Peyer's patch (tissue), 4 donors: ENCODE measurements around the gene UMODL1. TPM values are rescaled to one million over a fixed set of nuclear protein-coding genes. Genes with fewer than 3 reads are reported as not detected.

ENCODE experiments used
- DNase-seq, 3 donors: peaks; one replicate each; pipeline ENCODE4 v3.0.0-alpha.2; 2017 to 2019
- H3K27ac ChIP-seq, 4 donors: fragments of 200-600 bp; sonication (generic); one replicate each; pipeline ENCODE4 v1.5.1; 2016 to 2019
- H3K27me3 ChIP-seq, 2 donors: fragments of 200-600 bp; sonication (generic); one replicate each; pipeline ENCODE4 v1.5.1; 2019
- H3K36me3 ChIP-seq, 3 donors: fragments of 200-600 bp; sonication (generic); one replicate each; pipeline ENCODE4 v1.5.1; 2016 to 2019
- H3K4me1 ChIP-seq, 4 donors: fragments of 200-600 bp; sonication (generic); one replicate each; pipeline ENCODE4 v1.5.1; 2016 to 2019
- H3K4me3 ChIP-seq, 4 donors: fragments of 200-600 bp; sonication (generic); 1 replicate in 3 of 4; 2 replicates in 1 of 4; pipeline ENCODE4 v1.5.1; 2016 to 2019; ENCODE audit warnings: mild to moderate bottlenecking in 1 of 4
- H3K9me3 ChIP-seq, 4 donors: fragments of 200-600 bp; sonication (generic); one replicate each; pipeline ENCODE4 v1.5.1; 2016 to 2019; ENCODE audit warnings: mild to moderate bottlenecking in 1 of 4
- CTCF ChIP-seq, 6 experiments: fragments of 450-650 bp in 4 of 6; fragments of 200-600 bp in 2 of 6; sonication (generic) in 1 of 6; IDR thresholded peaks; one replicate each; pipeline ENCODE4 v1.5.1; 2017 to 2019; ENCODE audit warnings: antibody characterized with exemption in 6 of 6, mild to moderate bottlenecking in 3 of 6, moderate library complexity in 1 of 6
- POLR2A ChIP-seq, 2 donors: fragments of 450-650 bp; IDR thresholded peaks; one replicate each; pipeline ENCODE4 v1.5.1; 2017; ENCODE audit warnings: antibody characterized with exemption in 2 of 2, mild to moderate bottlenecking in 2 of 2, moderate library complexity in 2 of 2
- total RNA-seq, 4 donors: library from RNA; depleted of rRNA; stranded (reverse); fragments of >200 nt; gene quantifications; one replicate each; pipeline ENCODE4 v1.1.0, GENCODE V29; 2016

The UMODL1 gene
- total RNA-seq, 4 donors from 2014 or later: 0.53 to 0.95 (median 0.83) TPM; not detected in 1

GRCh38 chr21:42127164-42128150 is 56.3 kb downstream of the UMODL1 start:
- no peak overlapping the region for H3K27ac ChIP-seq
- no peak for DNase-seq
- no peaks in the 10 kb centered on the region for H3K36me3 ChIP-seq
- no peaks in the 10 kb centered on the region for H3K4me1 ChIP-seq
- TF ChIP-seq POLR2A (IDR thresholded peaks at IDR 0.05) (no peak), CTCF (IDR thresholded peaks at IDR 0.05) (no peak)
- no peaks in the 10 kb centered on the region for H3K27me3 ChIP-seq
- no peak overlapping the region for H3K4me3 ChIP-seq
- no peaks in the 10 kb centered on the region for H3K9me3 ChIP-seq

- TF ChIP-seq CTCF (IDR thresholded peaks at IDR 0.05) (no peak), POLR2A (IDR thresholded peaks at IDR 0.05) (no peak)
- H3K36me3 ChIP-seq: no peaks in the 10 kb centered on the region
- no peaks in the 10 kb centered on the region for H3K27me3 ChIP-seq
- no peaks in the 10 kb centered on the region for H3K4me1 ChIP-seq
- no peak overlapping the region for H3K4me3 ChIP-seq
- no peak for DNase-seq
- H3K27ac ChIP-seq: no peak overlapping the region
- no peaks in the 10 kb centered on the region for H3K9me3 ChIP-seq
These were observed 58.5 kb downstream of the UMODL1 start for GRCh38 chr21:42129300-42130266.

DNA sequence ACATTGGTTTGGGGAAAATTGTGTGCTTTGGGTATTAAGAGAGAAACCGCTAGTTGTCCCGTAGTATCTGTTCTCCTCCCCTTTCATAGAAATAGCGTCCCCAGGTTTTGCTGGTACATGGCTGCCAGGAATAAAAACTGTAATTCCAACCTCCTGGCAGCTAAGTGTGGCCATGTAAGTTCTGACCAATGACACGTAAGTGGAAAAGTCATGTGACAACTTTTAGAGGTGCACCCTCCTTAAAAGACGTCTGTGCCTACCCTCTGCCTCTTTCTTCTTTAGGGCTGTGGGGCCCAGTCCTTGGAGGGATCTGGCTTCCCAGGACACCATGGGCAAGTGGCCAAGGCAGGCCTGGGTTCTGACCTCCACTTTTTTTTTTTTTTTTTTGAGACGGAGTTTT is 59.3 kb downstream of the UMODL1 start:
- Histone ChIP-seq H3K27me3 (no peaks in the 10 kb centered on the region), H3K9me3 (no peaks in the 10 kb centered on the region), H3K4me1 (no peaks in the 10 kb centered on the region), H3K36me3 (no peaks in the 10 kb centered on the region), H3K4me3 (no peak overlapping the region), H3K27ac (no peak overlapping the region)
- DNase-seq: no peak
- TF ChIP-seq CTCF (IDR thresholded peaks at IDR 0.05): no peak
- TF ChIP-seq POLR2A (IDR thresholded peaks at IDR 0.05): no peak

DNA sequence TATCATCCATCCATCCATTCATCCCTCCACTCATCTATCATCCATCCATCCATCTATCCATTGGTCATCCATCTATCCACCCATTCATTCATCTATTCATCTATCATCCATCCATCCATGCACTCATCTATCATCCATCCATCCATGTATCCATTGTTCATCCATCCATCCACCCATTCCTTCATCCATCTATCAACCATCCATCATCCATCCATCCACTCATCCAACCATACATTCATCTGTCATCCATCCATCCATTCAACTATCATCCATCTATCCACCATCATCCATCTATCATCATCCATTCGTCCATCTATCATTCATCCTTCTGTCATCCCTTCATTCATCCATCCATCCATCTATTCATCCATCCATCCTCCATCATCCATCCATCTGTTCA is 61.1 kb downstream of the UMODL1 start:
- no peak overlapping the region for H3K27ac ChIP-seq
- no peak overlapping the region for H3K4me3 ChIP-seq
- no peaks in the 10 kb centered on the region for H3K4me1 ChIP-seq
- no peaks in the 10 kb centered on the region for H3K9me3 ChIP-seq
- DNase-seq: no peak
- H3K27me3 ChIP-seq: no peaks in the 10 kb centered on the region
- no peak for TF ChIP-seq POLR2A (IDR thresholded peaks at IDR 0.05)
- no peak for TF ChIP-seq CTCF (IDR thresholded peaks at IDR 0.05)
- no peaks in the 10 kb centered on the region for H3K36me3 ChIP-seq

GRCh38 chr21:42133131-42133530 is 62.0 kb downstream of the UMODL1 start:
- H3K4me3 ChIP-seq: no peak overlapping the region
- no peaks in the 10 kb centered on the region for H3K9me3 ChIP-seq
- no peak for DNase-seq
- H3K27ac ChIP-seq: no peak overlapping the region
- TF ChIP-seq CTCF (IDR thresholded peaks at IDR 0.05): no peak
- H3K36me3 ChIP-seq: no peaks in the 10 kb centered on the region
- H3K27me3 ChIP-seq: no peaks in the 10 kb centered on the region
- no peaks in the 10 kb centered on the region for H3K4me1 ChIP-seq
